ENCODE data around the gene ZNF692.

ZNF692 gene

GRCh38 chr1:248849637-248850036, 9.2 kb downstream of the ZNF692 start:
- H3K27ac ChIP-seq = no peak overlapping the region
- peaks cover 42 to 87% (median 68%) of the 10 kb centered on the region in 3 donors for H3K36me3 ChIP-seq
- H3K9me3 ChIP-seq = no peaks in the 10 kb centered on the region
- no peaks in the 10 kb centered on the region for H3K27me3 ChIP-seq
- peak in 1 of 2 donors; percentile 15 for DNase-seq
- H3K4me1 ChIP-seq = no peaks in the 10 kb centered on the region
- no peak for TF ChIP-seq CTCF (IDR thresholded peaks at IDR 0.05)
- intact Hi-C loops (cut with DNase I; ENCODE audit: low total_unique reads) = no loop called here
- H3K4me3 ChIP-seq = no peak overlapping the region

- no peaks in the 10 kb centered on the region for H3K27me3 ChIP-seq
- no peak overlapping the region for H3K27ac ChIP-seq
- intact Hi-C loops (cut with DNase I; ENCODE audit: low total_unique reads) = no loop called here
- DNase-seq = peak in 1 of 2 donors; percentile 42
- H3K4me3 ChIP-seq = no peak overlapping the region
- peaks cover 45 to 87% (median 71%) of the 10 kb centered on the region in 3 donors for H3K36me3 ChIP-seq
- H3K4me1 ChIP-seq = no peaks in the 10 kb centered on the region
- TF ChIP-seq CTCF (IDR thresholded peaks at IDR 0.05) = no peak
- H3K9me3 ChIP-seq = no peaks in the 10 kb centered on the region
Observed at GRCh38 chr1:248849152-248849551, 9.7 kb downstream of the ZNF692 start.

GRCh38 chr1:248848602-248849001, 10.3 kb downstream of the ZNF692 start:
- intact Hi-C loops (cut with DNase I; ENCODE audit: low total_unique reads) = no loop called here
- DNase-seq = peak in 1 of 2 donors; percentile 7
- no peak overlapping the region for H3K4me3 ChIP-seq
- H3K4me1 ChIP-seq = no peaks in the 10 kb centered on the region
- TF ChIP-seq CTCF (IDR thresholded peaks at IDR 0.05) = no peak
- H3K27ac ChIP-seq = no peak overlapping the region
- no peaks in the 10 kb centered on the region for H3K9me3 ChIP-seq
- H3K27me3 ChIP-seq = no peaks in the 10 kb centered on the region
- peaks cover 45 to 81% (median 71%) of the 10 kb centered on the region in 3 donors for H3K36me3 ChIP-seq

- no peaks in the 10 kb centered on the region for H3K27me3 ChIP-seq
- H3K4me1 ChIP-seq = peaks cover 0 to 3% (median under 1%) of the 10 kb centered on the region in 4 donors
- intact Hi-C loops (cut with DNase I; ENCODE audit: low total_unique reads) = no loop called here
- H3K4me3 ChIP-seq = no peak overlapping the region
- TF ChIP-seq CTCF (IDR thresholded peaks at IDR 0.05) = no peak
- no peaks in the 10 kb centered on the region for H3K9me3 ChIP-seq
- peaks cover 45 to 79% (median 71%) of the 10 kb centered on the region in 3 donors for H3K36me3 ChIP-seq
- DNase-seq = peak in 1 of 2 donors; percentile 58
- no peak overlapping the region for H3K27ac ChIP-seq
Observed at GRCh38 chr1:248847956-248848561, 10.8 kb downstream of the ZNF692 start.

- Histone ChIP-seq H3K36me3 (peaks cover 45 to 81% (median 71%) of the 10 kb centered on the region in 3 donors), H3K4me1 (peaks cover 0 to 10% (median 6%) of the 10 kb centered on the region in 4 donors), H3K9me3 (no peaks in the 10 kb centered on the region), H3K4me3 (no peak overlapping the region), H3K27me3 (no peaks in the 10 kb centered on the region), H3K27ac (no peak overlapping the region)
- peak in 1 of 2 donors; percentile 62 for DNase-seq
- no peak for TF ChIP-seq CTCF (IDR thresholded peaks at IDR 0.05)
- intact Hi-C loops (cut with DNase I; ENCODE audit: low total_unique reads) = no loop called here
Observed at GRCh38 chr1:248847181-248847955, 11.5 kb downstream of the ZNF692 start.

All from tibial artery (tissue), 4 donors.